GM18867 (cell line): ENCODE data around the gene CPS1.

Experiments used
- ATAC-seq: cut with Tn5 transposase; IDR thresholded peaks from one replicate; pipeline ENCODE4 v1.9.1; 2021; ENCODE audit warnings: mild to moderate bottlenecking, moderate library complexity; ENCODE audit not compliant: unreplicated experiment

Gene CPS1

GRCh38 chr2:210556329-210556980, at the start of gene CPS1:
TSS of gene CPS1 (plus strand) at chr2:210556599. CDS start at chr2:210556734, 135 bp downstream.
- ATAC-seq, result no peak

GRCh38 chr2:210515911-210516310, 40.5 kb upstream of the CPS1 start:
- ATAC-seq, result peak; percentile 63

- no peak for ATAC-seq
Measured at GRCh38 chr2:210517264-210517663, 39.1 kb upstream of the CPS1 start.

- ATAC-seq, result no peak
Measured at GRCh38 chr2:210519594-210519993, 36.8 kb upstream of the CPS1 start.

- ATAC-seq, result no peak
Measured at GRCh38 chr2:210522399-210522798, 34.0 kb upstream of the CPS1 start.

GRCh38 chr2:210523650-210524289, 32.6 kb upstream of the CPS1 start:
- no peak for ATAC-seq

GRCh38 chr2:210524533-210524932, 31.9 kb upstream of the CPS1 start:
- no peak for ATAC-seq

GRCh38 chr2:210527286-210527685, 29.1 kb upstream of the CPS1 start:
- no peak for ATAC-seq

- no peak for ATAC-seq
Measured at GRCh38 chr2:210528716-210529115, 27.7 kb upstream of the CPS1 start.

- ATAC-seq, result no peak
Measured at GRCh38 chr2:210531050-210531449, 25.3 kb upstream of the CPS1 start.

GRCh38 chr2:210531482-210531881, 24.9 kb upstream of the CPS1 start:
- no peak for ATAC-seq

GRCh38 chr2:210533389-210533788, 23.0 kb upstream of the CPS1 start:
- ATAC-seq, result no peak

GRCh38 chr2:210534879-210535278, 21.5 kb upstream of the CPS1 start:
- ATAC-seq, result no peak

- ATAC-seq, result no peak
Measured at GRCh38 chr2:210536973-210537650, 19.3 kb upstream of the CPS1 start.

GRCh38 chr2:210539035-210539434, 17.4 kb upstream of the CPS1 start:
- no peak for ATAC-seq

- ATAC-seq, result no peak
Measured at GRCh38 chr2:210539578-210540416, 16.6 kb upstream of the CPS1 start.

- ATAC-seq, result no peak
Measured at GRCh38 chr2:210540471-210540870, 15.9 kb upstream of the CPS1 start.

GRCh38 chr2:210540900-210541289, 15.5 kb upstream of the CPS1 start:
- no peak for ATAC-seq

- no peak for ATAC-seq
Measured at GRCh38 chr2:210541290-210541902, 15.0 kb upstream of the CPS1 start.

- no peak for ATAC-seq
Measured at GRCh38 chr2:210544007-210544590, 12.3 kb upstream of the CPS1 start.
